ENCODE measurements around the gene APAF1. TPM values are rescaled to one million over a fixed set of nuclear protein-coding genes. Genes with fewer than 3 reads are reported as not detected.

APAF1 gene
- total and polyA plus RNA-seq, 2 of the 13 experiments (the other 11 are each of a cell fraction or from before 2014, with no cell fraction given) = 6.0 to 13.0 TPM

GRCh38 chr12:98644712-98645571 is at the start of gene APAF1, which contains the start of gene IKBIP (continued):
- peak; percentile 74; the same call in 1 of the 2 replicates for TF ChIP-seq PHF8 (CRISPR knock-in tag; IDR thresholded peaks at IDR 0.05)
- no peak for TF ChIP-seq TCF12 (IDR thresholded peaks at IDR 0.05)
- TF ChIP-seq TCF12 (CRISPR knock-in tag; IDR thresholded peaks at IDR 0.05) = peak; percentile 79; the same call in 1 of the 2 replicates
- 0 out of 2 replicates have a peak, but pooled peaks have one; percentile 39 for TF ChIP-seq PHF21A (CRISPR knock-in tag; IDR thresholded peaks at IDR 0.05)
- TF ChIP-seq, protein P1, sequence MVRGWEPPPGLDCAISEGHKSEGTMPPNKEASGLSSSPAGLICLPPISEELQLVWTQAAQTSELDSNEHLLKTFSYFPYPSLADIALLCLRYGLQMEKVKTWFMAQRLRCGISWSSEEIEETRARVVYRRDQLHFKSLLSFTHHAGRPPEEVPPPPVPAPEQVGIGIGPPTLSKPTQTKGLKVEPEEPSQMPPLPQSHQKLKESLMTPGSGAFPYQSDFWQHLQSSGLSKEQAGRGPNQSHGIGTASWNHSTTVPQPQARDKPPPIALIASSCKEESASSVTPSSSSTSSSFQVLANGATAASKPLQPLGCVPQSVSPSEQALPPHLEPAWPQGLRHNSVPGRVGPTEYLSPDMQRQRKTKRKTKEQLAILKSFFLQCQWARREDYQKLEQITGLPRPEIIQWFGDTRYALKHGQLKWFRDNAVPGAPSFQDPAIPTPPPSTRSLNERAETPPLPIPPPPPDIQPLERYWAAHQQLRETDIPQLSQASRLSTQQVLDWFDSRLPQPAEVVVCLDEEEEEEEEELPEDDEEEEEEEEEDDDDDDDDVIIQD (CRISPR knock-in tag; IDR thresholded peaks at IDR 0.05; ENCODE audit: low read depth) = no peak
- no peak for TF ChIP-seq SOX13 (IDR thresholded peaks at IDR 0.05)
- peak in 1 of 2 experiments; percentile 8; a peak in 1 of 4 replicates for TF ChIP-seq SOX13 (CRISPR knock-in tag; conservative IDR thresholded peaks at IDR 0.05 in 1 of 2, IDR thresholded peaks at IDR 0.05 in 1 of 2)
- 0 out of 2 replicates have a peak, but pooled peaks have one; percentile 26 for TF ChIP-seq RARA (CRISPR knock-in tag; IDR thresholded peaks at IDR 0.05)
- TF ChIP-seq ZNF501 (CRISPR knock-in tag; IDR thresholded peaks at IDR 0.05) = peak; percentile 75; the same call in 1 of the 2 replicates
- TF ChIP-seq ZNF543 (CRISPR knock-in tag; IDR thresholded peaks at IDR 0.05) = 0 out of 2 replicates have a peak, but pooled peaks have one; percentile 43
- no peak for TF ChIP-seq PRDM15 (CRISPR knock-in tag; IDR thresholded peaks at IDR 0.05)
- peak; percentile 74; the same call in 1 of the 2 replicates for TF ChIP-seq SNAI1 (CRISPR knock-in tag; IDR thresholded peaks at IDR 0.05; ENCODE audit: borderline replicate concordance)
- 0 out of 2 replicates have a peak, but pooled peaks have one; percentile 36 for TF ChIP-seq ZNF296 (CRISPR knock-in tag; conservative IDR thresholded peaks at IDR 0.05)
- peak in 1 of 2 experiments; percentile 77; a peak in 2 of 4 replicates for TF ChIP-seq HMGXB4 (CRISPR knock-in tag; IDR thresholded peaks at IDR 0.05; ENCODE audit: borderline replicate concordance in 1 of 2, low read depth in 1 of 2)
- TF ChIP-seq FIP1L1 (IDR thresholded peaks at IDR 0.05; ENCODE audit: borderline replicate concordance, insufficient read depth, low read depth, low read length) = no peak
- peak; percentile 14 for TF ChIP-seq ISL2 (CRISPR knock-in tag; IDR thresholded peaks at IDR 0.05)
- 0 out of 2 replicates have a peak, but pooled peaks have one; percentile 41 for TF ChIP-seq RFXANK (CRISPR knock-in tag; IDR thresholded peaks at IDR 0.05)
- TF ChIP-seq, protein P2, sequence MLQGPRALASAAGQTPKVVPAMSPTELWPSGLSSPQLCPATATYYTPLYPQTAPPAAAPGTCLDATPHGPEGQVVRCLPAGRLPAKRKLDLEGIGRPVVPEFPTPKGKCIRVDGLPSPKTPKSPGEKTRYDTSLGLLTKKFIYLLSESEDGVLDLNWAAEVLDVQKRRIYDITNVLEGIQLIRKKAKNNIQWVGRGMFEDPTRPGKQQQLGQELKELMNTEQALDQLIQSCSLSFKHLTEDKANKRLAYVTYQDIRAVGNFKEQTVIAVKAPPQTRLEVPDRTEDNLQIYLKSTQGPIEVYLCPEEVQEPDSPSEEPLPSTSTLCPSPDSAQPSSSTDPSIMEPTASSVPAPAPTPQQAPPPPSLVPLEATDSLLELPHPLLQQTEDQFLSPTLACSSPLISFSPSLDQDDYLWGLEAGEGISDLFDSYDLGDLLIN (CRISPR knock-in tag; IDR thresholded peaks at IDR 0.05; ENCODE audit: borderline replicate concordance) = 0 out of 2 replicates have a peak, but pooled peaks have one; percentile 62
- no peak for TF ChIP-seq ONECUT2 (CRISPR knock-in tag; IDR thresholded peaks at IDR 0.05)
